GM12878 (cell line): ENCODE measurements around the gene ABR. TPM values are rescaled to one million over a fixed set of nuclear protein-coding genes. Genes with fewer than 3 reads are reported as not detected.

Experiments
- ATAC-seq: fragments of 200-7000 bp; cut with Tn5 transposase; 3 replicates; pipeline ENCODE4 v1.9.1; 2020; ENCODE audit warnings: mild to moderate bottlenecking, moderate library complexity
- BruUV-seq: library from RNA; stranded (reverse); fragments of 400-500 nt; replicated peaks from 2 replicates; lab custom pipeline; 2021; lab: Mats Ljungman, UMichigan
- CTCF ChIA-PET: fragments of 300-600 bp; sonication (Branson Sonifier 250); formaldehyde crosslinking; extraction: SDS; loops from one replicate; lab custom pipeline; 2021; ENCODE audit warnings: inconsistent platforms; lab: Yijun Ruan, JAX
- POLR2A ChIA-PET: fragments of 350-600 bp; formaldehyde crosslinking; extraction: SDS; loops from one replicate; lab custom pipeline; 2021; ENCODE audit warnings: inconsistent platforms; lab: Charles Lee
- RAD21 ChIA-PET: fragments of 300-600 bp; sonication (Branson Sonifier 250); formaldehyde crosslinking; loops from one replicate; lab custom pipeline; 2023; ENCODE audit warnings: antibody characterized with exemption; ENCODE audit not compliant: unreplicated experiment; lab: Charles Lee
- SMC1A ChIA-PET: fragments of 300-600 bp; sonication (Branson Sonifier 250); formaldehyde crosslinking; loops from one replicate; lab custom pipeline; 2023; ENCODE audit not compliant: unreplicated experiment, uncharacterized antibody; lab: Charles Lee
- DNase-seq: peaks from one replicate; pipeline ENCODE4 v3.0.0-alpha.2; 2011; ENCODE audit warnings: low read depth, low spot score
- FAIRE-seq: peaks from 3 replicates; lab custom pipeline; 2011; peaks lifted over from hg19 to GRCh38; lab: Jason Lieb, UNC
- H2AFZ ChIP-seq: 2 replicates; pipeline ENCODE4 v1.6.0; 2011; ENCODE audit warnings: low read depth, low read length, control low read depth; ENCODE audit not compliant: control insufficient read depth
- H3K27ac ChIP-seq: 2 replicates; pipeline ENCODE4 v1.5.1; 2011; ENCODE audit warnings: control low read depth; ENCODE audit not compliant: control insufficient read depth, insufficient read depth
- H3K27me3 ChIP-seq, 2 experiments: replicated peaks in 1 of 2; 2 replicates each; pipeline versions ENCODE4 v1.6.0 to v1.6.1; 2011; ENCODE audit warnings: low read length in 1 of 2; ENCODE audit not compliant: control insufficient read depth in 2 of 2, insufficient read depth in 2 of 2
- H3K36me3 ChIP-seq, 2 experiments: 2 replicates each; pipeline ENCODE4 v1.5.1; 2011; ENCODE audit warnings: low read length in 1 of 2; ENCODE audit not compliant: control insufficient read depth in 2 of 2, insufficient read depth in 2 of 2
- H3K4me1 ChIP-seq: 2 replicates; pipeline ENCODE4 v1.6.1; 2011; ENCODE audit warnings: mild to moderate bottlenecking, low read length, moderate library complexity, mixed read lengths; ENCODE audit not compliant: control insufficient read depth, insufficient read depth
- H3K4me2 ChIP-seq: 2 replicates; pipeline ENCODE4 v1.6.0; 2011; ENCODE audit warnings: control low read depth; ENCODE audit not compliant: control insufficient read depth, insufficient read depth
- H3K4me3 ChIP-seq: fragments of 200-600 bp; sonication (generic); 2 replicates; pipeline ENCODE4 v1.5.1; 2016
- H3K79me2 ChIP-seq: 2 replicates; pipeline ENCODE4 v1.6.0; 2011; ENCODE audit warnings: low read length; ENCODE audit not compliant: control insufficient read depth, insufficient read depth
- H3K9ac ChIP-seq: 2 replicates; pipeline ENCODE4 v1.8.0; 2011; ENCODE audit warnings: low read length, control low read depth, mixed read lengths; ENCODE audit not compliant: control insufficient read depth, insufficient read depth
- H3K9me3 ChIP-seq: replicated peaks from 3 replicates; pipeline ENCODE4 v1.5.1; 2011; ENCODE audit warnings: mild to moderate bottlenecking, low read length; ENCODE audit not compliant: control insufficient read depth, insufficient read depth
- H4K20me1 ChIP-seq: 2 replicates; pipeline ENCODE4 v1.6.0; 2011; ENCODE audit not compliant: control insufficient read depth, insufficient read depth
- ASH2L ChIP-seq: fragments of 300-600, 200-600 bp; sonication (generic); IDR thresholded peaks from 2 replicates; pipeline ENCODE4 v1.6.1; 2017; ENCODE audit warnings: low read depth, mild to moderate bottlenecking, borderline replicate concordance
- CBX3 ChIP-seq: fragments of 200-600 bp; sonication (generic); IDR thresholded peaks from 2 replicates; pipeline ENCODE4 v1.6.1; 2016; ENCODE audit warnings: low read depth, borderline replicate concordance
- CHD4 ChIP-seq: fragments of 200-600 bp; sonication (generic); IDR thresholded peaks from 2 replicates; pipeline ENCODE4 v1.6.1; 2016; ENCODE audit warnings: mild to moderate bottlenecking
- EP300 ChIP-seq, 2 experiments: fragments of 150-350 bp in 1 of 2; IDR thresholded peaks; 2 replicates each; pipeline ENCODE4 v1.6.1; 2011 to 2012; ENCODE audit warnings: low read depth in 2 of 2, low read length in 2 of 2, borderline replicate concordance in 1 of 2, improper control_type of control experiment in 1 of 2, inconsistent platforms in 1 of 2; ENCODE audit not compliant: control insufficient read depth in 1 of 2
- FOXM1 ChIP-seq: IDR thresholded peaks from 2 replicates; pipeline ENCODE4 v1.6.1; 2012; ENCODE audit warnings: low read depth, mild to moderate bottlenecking, inconsistent platforms, low read length, moderate library complexity
- JUND ChIP-seq: IDR thresholded peaks from 2 replicates; pipeline ENCODE4 v1.6.1; 2012; ENCODE audit warnings: low read depth, mild to moderate bottlenecking, low read length, improper control_type of control experiment, moderate library complexity
- LARP7 ChIP-seq: fragments of 450-650 bp; IDR thresholded peaks from 2 replicates; pipeline ENCODE4 v1.6.1; 2017; ENCODE audit warnings: mild to moderate bottlenecking
- NFYB ChIP-seq: IDR thresholded peaks from 2 replicates; pipeline ENCODE4 v1.6.1; 2011; ENCODE audit warnings: low read depth, mild to moderate bottlenecking, low read length, improper control_type of control experiment, moderate library complexity; ENCODE audit not compliant: insufficient read depth
- NKRF ChIP-seq: fragments of 450-650 bp; conservative IDR thresholded peaks from 2 replicates; pipeline ENCODE4 v1.6.1; 2017; ENCODE audit warnings: mild to moderate bottlenecking, moderate library complexity
- RAD51 ChIP-seq: fragments of 450-650 bp; IDR thresholded peaks from 2 replicates; pipeline ENCODE4 v1.6.1; 2016; ENCODE audit warnings: moderate library complexity, mild to moderate bottlenecking, inconsistent platforms
- SP1 ChIP-seq: IDR thresholded peaks from one replicate; pipeline ENCODE4 v1.6.1; 2011; ENCODE audit warnings: low read depth, low read length
- SRF ChIP-seq, 2 experiments: IDR thresholded peaks; 2 replicates each; pipeline ENCODE4 v1.6.1; 2011; ENCODE audit warnings: low read depth in 2 of 2, low read length in 2 of 2, mild to moderate bottlenecking in 1 of 2, moderate library complexity in 1 of 2
- STAT1 ChIP-seq: fragments of 450-650 bp; conservative IDR thresholded peaks from 2 replicates; pipeline ENCODE4 v1.6.1; 2014; ENCODE audit warnings: antibody characterized with exemption, mild to moderate bottlenecking
- TAF1 ChIP-seq: IDR thresholded peaks from 2 replicates; pipeline ENCODE4 v1.6.1; 2011; ENCODE audit warnings: mild to moderate bottlenecking, low read depth, low read length, borderline replicate concordance
- YBX1 ChIP-seq: fragments of 450-650 bp; IDR thresholded peaks from 2 replicates; pipeline ENCODE4 v1.6.1; 2016; ENCODE audit warnings: antibody characterized with exemption
- ZNF207 ChIP-seq: fragments of 450-650 bp; IDR thresholded peaks from 2 replicates; pipeline ENCODE4 v1.6.1; 2014; ENCODE audit warnings: antibody characterized with exemption, mild to moderate bottlenecking, borderline replicate concordance
- ZNF274 ChIP-seq: IDR thresholded peaks from one replicate; pipeline ENCODE4 v1.8.0; 2011; ENCODE audit not compliant: insufficient read length, insufficient read depth
- WGBS: methylation state at CpG from one replicate; pipeline ENCODE4 v1.1.6; 2016; ENCODE audit warnings: low lambda C conversion rate; ENCODE audit not compliant: insufficient replicate concordance, insufficient coverage; ENCODE audit errors: missing lambda C conversion rate; 5-methylcytosine and 5-hydroxymethylcytosine counted together
- in situ Hi-C: fragments of 300-500 bp; cut with MboI; formaldehyde crosslinking; loops from 9 replicates; pipeline ENCODE4 v1.14.3; 2018; ENCODE audit warnings: mixed read lengths
- intact Hi-C: fragments of 100-400 bp; cut with micrococcal nuclease; formaldehyde crosslinking; loops from one replicate; pipeline ENCODE4 v1.14.2; 2022; ENCODE audit not compliant: unreplicated experiment
- polyA plus RNA-seq, 11 experiments: library from polyadenylated mRNA; depleted of rRNA in 4 of 11; unstranded in 6 of 11; stranded (reverse) in 5 of 11; fragments of >200 nt; fragmentation: Nextera tagmentation in 4 of 11; fragmentation: Illumina TruSeq in 1 of 11; extraction: Ambion mirVana in 4 of 11; extraction: Trizol in 1 of 11; gene quantifications; 1 replicate in 1 of 11; 2 replicates in 10 of 11; pipeline versions ENCODE4 v1.2.1 to v1.2.3, GENCODE V29; 2011 to 2016; ENCODE audit warnings: inconsistent platforms in 2 of 11, missing spikeins in 2 of 11, low read depth in 1 of 11
- total RNA-seq, 4 experiments: library from RNA; depleted of rRNA in 3 of 4; stranded (reverse); fragments of >200 nt in 3 of 4; fragmentation: Illumina TruSeq in 1 of 4; extraction: Trizol in 1 of 4; gene quantifications; 2 replicates each; pipeline versions ENCODE4 v1.2.1 to v1.2.3, GENCODE V29; 2013 to 2021
- TF ChIP-seq, protein P1 (sequence below): fragments of 450-650 bp; IDR thresholded peaks from 2 replicates; pipeline ENCODE4 v1.6.1; 2017; ENCODE audit warnings: low read depth, mild to moderate bottlenecking, moderate library complexity
- TF ChIP-seq, protein P2 (sequence below): fragments of 450-650 bp; IDR thresholded peaks from 2 replicates; pipeline ENCODE4 v1.6.1; 2016; ENCODE audit warnings: mild to moderate bottlenecking

The ABR gene
- total and polyA plus RNA-seq, 10 of the 15 experiments (the other 5 are each of a cell fraction or from before 2014, with no cell fraction given), result 1.4 to 112 (median 30.0) TPM

GRCh38 chr17:1192911-1193699 is 13.3 kb upstream of the ABR start:
- TF ChIP-seq TAF1, result no peak
- TF ChIP-seq, protein P1, sequence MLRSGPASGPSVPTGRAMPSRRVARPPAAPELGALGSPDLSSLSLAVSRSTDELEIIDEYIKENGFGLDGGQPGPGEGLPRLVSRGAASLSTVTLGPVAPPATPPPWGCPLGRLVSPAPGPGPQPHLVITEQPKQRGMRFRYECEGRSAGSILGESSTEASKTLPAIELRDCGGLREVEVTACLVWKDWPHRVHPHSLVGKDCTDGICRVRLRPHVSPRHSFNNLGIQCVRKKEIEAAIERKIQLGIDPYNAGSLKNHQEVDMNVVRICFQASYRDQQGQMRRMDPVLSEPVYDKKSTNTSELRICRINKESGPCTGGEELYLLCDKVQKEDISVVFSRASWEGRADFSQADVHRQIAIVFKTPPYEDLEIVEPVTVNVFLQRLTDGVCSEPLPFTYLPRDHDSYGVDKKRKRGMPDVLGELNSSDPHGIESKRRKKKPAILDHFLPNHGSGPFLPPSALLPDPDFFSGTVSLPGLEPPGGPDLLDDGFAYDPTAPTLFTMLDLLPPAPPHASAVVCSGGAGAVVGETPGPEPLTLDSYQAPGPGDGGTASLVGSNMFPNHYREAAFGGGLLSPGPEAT, result no peak
- no peak for TF ChIP-seq ASH2L
- no peak for TF ChIP-seq SRF (IDR thresholded peaks at IDR 0.05; ENCODE audit: low read depth in 2 of 2, low read length in 2 of 2)
- no peak for TF ChIP-seq CHD4
- TF ChIP-seq STAT1, result no peak
- TF ChIP-seq ZNF274, result no peak
- no peak for TF ChIP-seq EP300 (IDR thresholded peaks at IDR 0.05; ENCODE audit: borderline replicate concordance in 1 of 2, control insufficient read depth in 1 of 2, low read depth in 2 of 2, low read length in 2 of 2)
- TF ChIP-seq, protein P2, sequence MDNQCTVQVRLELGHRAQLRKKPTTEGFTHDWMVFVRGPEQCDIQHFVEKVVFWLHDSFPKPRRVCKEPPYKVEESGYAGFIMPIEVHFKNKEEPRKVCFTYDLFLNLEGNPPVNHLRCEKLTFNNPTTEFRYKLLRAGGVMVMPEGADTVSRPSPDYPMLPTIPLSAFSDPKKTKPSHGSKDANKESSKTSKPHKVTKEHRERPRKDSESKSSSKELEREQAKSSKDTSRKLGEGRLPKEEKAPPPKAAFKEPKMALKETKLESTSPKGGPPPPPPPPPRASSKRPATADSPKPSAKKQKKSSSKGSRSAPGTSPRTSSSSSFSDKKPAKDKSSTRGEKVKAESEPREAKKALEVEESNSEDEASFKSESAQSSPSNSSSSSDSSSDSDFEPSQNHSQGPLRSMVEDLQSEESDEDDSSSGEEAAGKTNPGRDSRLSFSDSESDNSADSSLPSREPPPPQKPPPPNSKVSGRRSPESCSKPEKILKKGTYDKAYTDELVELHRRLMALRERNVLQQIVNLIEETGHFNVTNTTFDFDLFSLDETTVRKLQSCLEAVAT, result no peak
- no peak for TF ChIP-seq JUND
- TF ChIP-seq YBX1, result no peak
- TF ChIP-seq NFYB, result no peak
- TF ChIP-seq CBX3, result no peak
- no peak for TF ChIP-seq SP1
- no peak for TF ChIP-seq ZNF207
- no peak for TF ChIP-seq LARP7
- no peak for TF ChIP-seq RAD51
- no peak for TF ChIP-seq FOXM1
- no peak for TF ChIP-seq NKRF
- ATAC-seq (no peak), DNase-seq (no peak), FAIRE-seq (no peak)
- WGBS, result 91% methylated on average over 31 of the region's 31 CpGs
- peaks cover 4% of the 10 kb centered on the region for H4K20me1 ChIP-seq
- H3K27me3 ChIP-seq, result no peaks in the 10 kb centered on the region
- in situ Hi-C loops (no loop called here), intact Hi-C loops (no loop called here)
- CTCF ChIA-PET, result interaction anchor here (1.1 to 1.7 kb wide), 3 partner anchors 28 to 70 kb away, joined by 4 to 5 read pairs (median 4); no protein-coding TSS in a partner anchor
- POLR2A ChIA-PET, result no interaction called here
- RAD21 ChIA-PET, result no interaction called here
- H3K9me3 ChIP-seq, result no peaks in the 10 kb centered on the region
- no TSS peak for BruUV-seq
- H2AFZ ChIP-seq, result no peak overlapping the region
- H3K4me1 ChIP-seq, result peaks cover 25% of the 10 kb centered on the region
- no peak overlapping the region for H3K4me2 ChIP-seq
- H3K4me3 ChIP-seq, result no peak overlapping the region
- H3K27ac ChIP-seq, result no peak overlapping the region
- H3K79me2 ChIP-seq, result peaks cover 17% of the 10 kb centered on the region
- no peak overlapping the region for H3K9ac ChIP-seq
- no peaks in the 10 kb centered on the region for H3K36me3 ChIP-seq
- SMC1A ChIA-PET, result interaction anchor here (0.7 to 1.6 kb wide), 2 partner anchors 11 to 601 kb away, joined by 4 to 7 read pairs; no protein-coding TSS in a partner anchor
